Stimulated activated CD8-positive, alpha-beta memory T cell treated with anti-CD3 and anti-CD28 coated beads, Interleukin-7, amount 100 ng/mL, for 24 hours (primary cell): ENCODE measurements around the gene RXRA.
A peak's percentile ranks its signal among the peaks of the same experiment; 100 is the strongest.

ENCODE experiments used
- DNase-seq: peaks from one replicate; pipeline ENCODE4 v3.0.0-alpha.2; 2020; ENCODE audit warnings: low read depth

RXRA gene

DNA sequence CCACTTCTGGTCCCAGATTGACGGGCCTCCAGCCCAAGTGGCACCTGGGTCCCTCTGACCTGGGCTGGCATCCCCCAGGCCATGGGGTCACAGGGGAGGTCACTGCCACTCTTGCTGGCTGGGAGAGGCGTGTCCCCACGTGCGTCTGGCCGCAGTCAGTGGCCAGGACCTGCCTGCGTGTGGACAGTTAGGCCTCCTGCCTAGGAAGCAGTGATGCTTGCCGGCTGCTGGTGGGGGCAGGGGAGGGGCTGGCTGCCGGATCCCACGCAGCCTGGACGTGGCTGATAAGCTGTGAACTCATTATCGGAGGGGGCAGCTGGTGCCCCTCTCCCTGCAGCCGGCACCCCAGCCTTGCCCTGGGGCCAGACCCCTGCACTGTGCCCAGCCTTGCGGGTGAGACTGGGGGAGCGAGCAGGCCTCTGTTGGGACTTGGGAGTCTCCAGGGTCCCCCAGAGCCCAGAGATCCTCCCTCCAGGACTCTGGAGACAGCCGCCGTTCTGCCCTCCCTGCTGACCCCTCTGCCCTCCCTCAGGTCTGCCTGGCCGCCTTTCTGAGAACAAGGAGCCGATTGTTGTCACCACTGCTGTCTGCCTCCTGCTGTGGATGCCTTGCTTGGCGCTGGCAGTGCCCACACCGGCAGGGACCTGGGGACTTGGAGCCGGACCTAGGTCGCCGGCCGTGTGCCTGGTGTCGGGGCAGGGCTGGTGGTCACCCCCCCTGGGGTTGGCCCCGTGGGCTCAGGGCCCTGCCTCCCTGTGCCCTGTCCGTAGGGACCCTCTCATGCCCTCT, 12.3 kb downstream of the RXRA start:
- no peak for DNase-seq

- no peak for DNase-seq
Observed at GRCh38 chr9:134339183-134339806, 13.0 kb downstream of the RXRA start.

- DNase-seq: no peak
Observed at GRCh38 chr9:134340475-134341160, 14.4 kb downstream of the RXRA start.

DNA sequence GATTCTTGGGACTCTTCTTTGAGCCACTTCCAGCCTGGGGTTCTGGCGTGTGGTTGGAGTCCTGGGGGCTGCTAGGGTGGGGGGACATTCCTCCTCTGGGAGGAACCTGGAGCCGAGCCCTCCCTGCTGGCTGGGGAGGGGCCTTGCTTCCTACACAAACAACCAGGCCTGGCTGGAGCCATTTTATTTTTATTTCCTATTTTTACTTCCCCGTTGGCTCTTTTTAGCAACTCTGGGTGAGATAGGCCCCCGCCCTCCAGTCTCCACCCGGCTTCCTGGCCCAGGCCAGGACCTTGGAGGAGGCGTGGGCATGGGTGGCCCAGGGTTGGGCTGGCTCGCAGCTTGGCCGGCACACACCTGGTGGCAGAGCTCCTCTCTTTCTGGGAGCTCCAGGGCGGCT, 15.1 kb downstream of the RXRA start:
- DNase-seq: no peak

GRCh38 chr9:134341929-134342745, 15.9 kb downstream of the RXRA start:
- no peak for DNase-seq

DNA sequence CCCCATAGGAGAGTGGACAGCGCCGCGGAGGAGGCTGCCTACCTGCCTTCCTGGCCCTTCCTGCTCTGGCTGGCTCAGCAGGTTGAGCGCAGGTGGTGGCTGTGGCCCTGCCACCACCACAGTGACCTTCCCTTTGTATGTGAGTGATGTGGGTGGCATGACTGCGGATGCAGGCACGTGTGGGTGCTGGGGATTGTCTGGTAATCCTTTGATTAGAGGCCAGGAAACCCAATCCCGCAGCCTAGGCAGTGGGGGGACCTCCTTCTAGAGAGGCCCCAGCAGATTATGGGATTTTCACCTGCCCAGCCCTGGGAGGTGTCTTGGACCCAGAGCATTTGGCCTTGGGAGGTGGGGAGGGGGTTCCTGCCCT, 16.5 kb downstream of the RXRA start:
- DNase-seq: no peak

DNA sequence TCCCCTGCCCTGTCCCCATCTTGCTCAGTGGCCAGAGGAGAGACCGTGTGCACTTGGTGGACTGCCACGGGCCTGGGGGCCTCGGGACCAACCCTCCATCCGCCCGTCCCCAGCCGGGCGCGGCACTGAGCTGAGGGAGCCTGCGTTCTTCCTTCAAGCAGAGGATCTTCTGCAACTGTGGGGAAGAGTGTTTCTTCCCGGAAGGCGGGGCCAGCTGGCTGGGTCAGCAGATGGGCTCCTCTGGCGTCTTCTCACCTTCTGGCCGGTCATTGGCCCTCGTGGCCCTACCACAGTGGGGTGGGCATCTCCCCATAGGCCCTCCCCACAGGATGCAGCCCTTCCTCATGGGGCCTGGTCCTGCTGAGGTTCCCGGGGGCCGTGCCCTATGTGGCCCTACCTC, 17.4 kb downstream of the RXRA start:
- no peak for DNase-seq

GRCh38 chr9:134344068-134344799, 18.0 kb downstream of the RXRA start:
- peak; percentile 22 for DNase-seq

- DNase-seq: no peak
Observed at GRCh38 chr9:134344800-134345310, 18.6 kb downstream of the RXRA start.

DNA sequence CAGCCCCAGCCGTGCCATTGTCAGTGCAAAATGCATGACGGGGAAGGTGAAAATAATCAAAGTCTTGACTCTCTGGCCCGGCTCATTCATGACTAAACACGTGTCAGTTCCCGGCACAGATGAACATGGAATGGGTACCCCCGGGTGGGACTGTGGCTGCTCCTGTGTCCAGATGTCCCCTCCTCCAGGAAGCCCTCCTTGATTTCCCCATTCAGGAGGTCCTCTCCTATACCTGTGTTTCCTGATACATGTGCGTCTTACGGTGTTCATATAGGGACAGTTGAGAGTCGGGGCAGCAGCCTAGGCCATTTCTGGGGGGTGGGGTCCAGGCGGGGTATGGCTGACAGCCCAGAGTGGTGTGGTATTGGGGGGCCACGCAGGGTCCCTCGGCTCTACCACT, 19.5 kb downstream of the RXRA start:
- no peak for DNase-seq

GRCh38 chr9:134346151-134346550, 19.9 kb downstream of the RXRA start:
- no peak for DNase-seq

GRCh38 chr9:134346840-134347583, 20.8 kb downstream of the RXRA start:
- no peak for DNase-seq

- DNase-seq: no peak
Observed at GRCh38 chr9:134347996-134348395, 21.7 kb downstream of the RXRA start.

DNA sequence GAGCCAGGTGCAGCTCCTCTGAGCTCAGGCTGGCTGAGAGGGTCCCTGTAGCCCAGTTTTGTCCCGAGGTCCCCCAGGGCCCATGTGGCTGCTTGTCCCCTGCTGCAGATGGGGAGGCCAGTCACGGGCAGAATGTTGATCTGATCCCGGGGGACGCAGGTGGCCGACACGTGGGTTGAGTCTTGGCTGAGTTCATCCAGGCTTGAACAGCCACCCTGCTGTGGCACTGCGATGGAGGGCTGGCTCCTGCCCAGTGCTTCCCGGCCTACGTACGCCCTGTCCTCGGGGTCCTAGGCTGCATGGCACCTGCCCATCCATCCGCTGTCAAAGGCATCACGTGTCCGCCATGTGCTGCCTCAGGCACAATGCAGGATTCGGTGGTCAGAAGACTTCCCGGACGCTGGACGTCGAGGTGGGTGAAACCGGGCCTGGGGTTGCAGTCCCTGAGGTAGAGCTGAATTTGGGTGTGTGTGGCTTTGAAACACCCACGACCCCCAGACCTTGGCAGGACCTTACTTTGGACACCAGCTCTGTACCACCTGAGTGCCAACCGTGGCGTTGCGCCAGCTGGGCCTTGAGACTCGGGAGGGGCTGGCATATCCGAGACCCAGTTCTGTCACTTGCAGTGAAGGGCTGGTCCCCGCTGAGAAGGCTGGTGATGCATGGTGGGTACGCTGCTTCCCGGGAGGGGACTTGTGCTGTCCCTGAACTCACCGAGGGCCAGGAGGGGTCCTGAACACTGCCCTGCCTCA, 22.3 kb downstream of the RXRA start:
- DNase-seq: no peak

- no peak for DNase-seq
Observed at GRCh38 chr9:134349936-134350335, 23.7 kb downstream of the RXRA start.

- no peak for DNase-seq
Observed at GRCh38 chr9:134350416-134350994, 24.2 kb downstream of the RXRA start.

DNA sequence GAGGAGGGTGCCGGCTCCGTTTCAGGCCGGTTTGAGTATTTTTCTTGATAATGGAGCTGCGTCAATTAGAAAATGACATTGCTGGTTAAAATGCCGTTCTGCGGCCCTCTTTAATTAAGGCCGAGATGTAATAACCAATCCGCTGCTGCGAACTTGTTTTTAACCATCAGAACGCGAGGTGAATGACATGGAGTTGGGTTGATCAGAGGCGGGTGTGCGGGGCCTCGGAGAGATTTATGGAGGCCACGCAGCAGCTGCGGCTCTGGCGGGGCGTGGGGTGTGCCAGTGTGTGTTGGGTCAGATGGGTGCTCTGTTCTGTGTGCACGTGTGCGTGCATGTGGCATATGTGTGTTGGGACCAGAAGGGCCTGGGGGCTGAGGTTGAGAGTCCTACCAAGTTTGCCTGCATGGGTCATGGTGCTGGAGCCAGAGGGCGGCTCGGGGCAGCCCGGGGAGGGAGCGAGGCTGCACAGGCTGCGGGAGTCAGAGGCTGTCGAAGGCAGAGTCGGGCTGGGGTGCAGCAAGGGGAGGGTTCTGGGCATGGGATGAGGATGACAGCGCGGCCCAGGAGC, 25.4 kb downstream of the RXRA start:
- no peak for DNase-seq

GRCh38 chr9:134352247-134352933, 26.1 kb downstream of the RXRA start:
- DNase-seq: no peak

DNA sequence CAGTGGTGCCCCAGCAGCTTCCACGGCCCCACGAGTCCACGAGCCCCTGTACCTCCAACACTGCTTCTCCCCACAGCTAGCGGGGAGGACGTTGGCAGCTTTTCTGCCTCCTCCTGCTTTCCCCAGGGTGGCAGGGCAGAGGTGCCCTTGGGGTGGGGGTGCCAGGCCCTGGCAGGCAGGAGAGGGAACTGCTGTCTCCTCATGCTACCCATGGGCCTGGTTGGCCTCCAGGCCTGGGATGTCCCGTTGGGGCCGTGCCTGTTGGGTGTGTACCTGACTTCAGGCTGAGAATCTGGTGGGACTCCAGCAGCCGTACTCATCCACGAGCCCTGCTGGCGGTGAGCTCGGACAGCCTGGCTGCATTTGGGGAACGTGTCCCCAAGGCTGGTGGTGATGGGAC, 27.3 kb downstream of the RXRA start:
- DNase-seq: no peak
